Cardiac septum (tissue), 1 donor: ENCODE results near the gene ZNF224. TPM values are rescaled to one million over a fixed set of nuclear protein-coding genes. Genes with fewer than 3 reads are reported as not detected.
A peak's percentile ranks its signal among the peaks of the same experiment; 100 is the strongest.

Experiments used
- DNase-seq: peaks from one replicate; pipeline ENCODE4 v3.0.0-alpha.2; 2020; ENCODE audit warnings: low spot score
- intact Hi-C: fragments of 100-400 bp; cut with DNase I; formaldehyde crosslinking; loops from one replicate; pipeline ENCODE4 v1.14.0; 2022
- long read RNA-seq: library from polyadenylated mRNA; unstranded; transcript quantifications from one replicate; pipeline ENCODE4 v2.0.0, GENCODE V29; 2021
- total RNA-seq: library from RNA; stranded (reverse); fragmentation: NEBNext Ultra II Directional; extraction: Animal tissue kit (Norgen Biotek cat#: 25700); gene quantifications from one replicate; pipeline ENCODE4 v1.2.1, GENCODE V29; 2021
- donor health status: DM: no; HTN: no; CAD: no.

The ZNF224 gene
- total RNA-seq = 12.9 TPM
- long read RNA-seq, transcript ZNF224-203 (1 exons, 1,552 nt) = major isoform, 5 of 10 reads
- long read RNA-seq, partial matches to known transcripts = 0 of 10 reads
- long read RNA-seq, other reads (novel, unspliced or antisense) = 1 of 10 reads

DNA sequence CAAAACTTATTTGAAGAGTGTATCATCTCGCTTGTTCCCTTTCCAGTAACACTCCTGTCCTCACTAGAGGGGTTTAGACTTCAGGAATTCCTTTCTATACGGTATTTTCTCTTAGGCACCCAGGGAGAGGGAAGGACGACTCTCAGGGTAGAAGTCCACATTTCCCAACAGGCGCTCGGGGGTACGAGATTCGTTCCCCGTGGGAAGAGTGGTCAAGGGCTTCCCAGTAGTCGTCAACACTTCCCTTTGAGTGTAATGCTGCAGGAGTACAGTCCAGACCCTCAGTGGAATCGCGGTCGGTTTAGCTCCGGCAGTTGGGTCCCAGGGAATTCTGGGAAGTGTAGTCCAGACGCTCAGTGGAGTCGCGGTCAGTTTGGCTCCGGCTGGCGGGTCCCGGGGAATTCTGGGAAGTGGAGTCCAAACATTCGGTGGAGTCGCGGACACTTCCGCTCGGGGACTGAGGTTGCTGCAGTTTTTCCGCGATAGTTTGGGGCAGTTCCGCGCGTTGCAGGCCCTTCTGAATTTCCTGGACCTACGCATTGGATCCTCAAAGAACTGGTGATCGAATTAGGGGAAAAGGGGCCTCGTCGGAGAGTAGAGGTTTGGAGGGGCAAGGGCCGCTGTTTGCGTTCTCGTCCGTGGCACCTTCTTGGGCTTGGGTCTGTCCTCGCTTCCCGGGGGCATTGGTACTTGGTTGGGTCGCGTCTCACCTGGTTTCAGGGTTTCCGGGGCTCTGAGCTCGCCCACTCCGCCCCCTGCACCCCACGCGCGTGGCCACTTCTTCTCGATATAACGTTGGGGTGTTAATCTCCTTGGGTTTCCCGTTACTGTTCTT is at the start of gene ZNF224:
TSS of gene ZNF224 (plus strand) at position 431 of the 835 bp plus-strand sequence. CDS start 3,513 bp downstream, outside the sequence.
- intact Hi-C loops = loop anchor here (1.0 to 5.0 kb wide), 5 partner anchors 18 to 113 kb away; partner anchors contain the start of genes ZNF155, ZNF230 and ZNF284
- peak; percentile 97 for DNase-seq

DNA sequence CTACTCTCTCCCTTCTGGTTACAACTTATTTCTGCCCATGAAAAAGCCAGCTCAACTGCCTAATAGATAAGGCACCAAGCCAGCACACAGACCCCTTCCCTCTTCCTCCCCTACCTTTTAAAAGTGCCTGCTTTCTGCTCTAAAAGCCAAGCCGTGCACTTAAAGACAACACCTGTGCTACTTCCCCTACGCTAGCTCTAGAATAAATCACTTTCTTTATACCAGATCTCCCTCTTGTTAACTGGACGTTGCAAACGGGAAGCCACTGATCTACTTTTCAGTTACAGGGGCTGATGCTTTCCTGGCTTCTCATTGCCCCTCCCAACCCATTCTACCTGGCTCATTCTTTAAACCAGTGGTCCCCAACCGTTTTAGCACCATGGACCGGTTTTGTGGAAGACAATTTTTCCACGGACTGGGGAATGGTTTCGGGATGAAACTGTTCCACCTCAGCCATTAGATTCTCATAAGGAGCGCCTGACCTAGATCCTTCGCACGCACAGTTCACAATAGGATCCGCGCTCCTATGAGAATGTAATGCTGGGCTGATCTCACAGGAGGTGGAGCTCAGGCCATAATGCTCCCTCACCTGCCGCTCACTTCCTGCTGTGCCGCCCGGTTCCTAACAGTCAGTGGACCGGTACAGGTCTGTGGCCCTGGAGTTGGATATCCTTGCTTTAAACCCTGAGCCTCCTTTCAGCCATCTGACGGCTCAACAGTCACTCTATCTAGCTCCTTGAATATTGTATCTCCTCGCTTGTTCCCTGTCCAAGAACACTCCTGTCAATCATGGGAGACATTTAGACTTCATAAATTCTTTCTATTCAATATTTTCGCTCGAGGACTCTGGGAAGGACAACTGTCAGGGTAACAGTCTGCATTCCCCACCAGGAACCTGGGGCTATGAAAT is 43.2 kb upstream of the ZNF224 start:
- intact Hi-C loops = loop anchor here (1.0 to 5.0 kb wide), 4 partner anchors 49 to 156 kb away; partner anchors contain the start of genes ZNF155 and ZNF230
- no peak for DNase-seq

DNA sequence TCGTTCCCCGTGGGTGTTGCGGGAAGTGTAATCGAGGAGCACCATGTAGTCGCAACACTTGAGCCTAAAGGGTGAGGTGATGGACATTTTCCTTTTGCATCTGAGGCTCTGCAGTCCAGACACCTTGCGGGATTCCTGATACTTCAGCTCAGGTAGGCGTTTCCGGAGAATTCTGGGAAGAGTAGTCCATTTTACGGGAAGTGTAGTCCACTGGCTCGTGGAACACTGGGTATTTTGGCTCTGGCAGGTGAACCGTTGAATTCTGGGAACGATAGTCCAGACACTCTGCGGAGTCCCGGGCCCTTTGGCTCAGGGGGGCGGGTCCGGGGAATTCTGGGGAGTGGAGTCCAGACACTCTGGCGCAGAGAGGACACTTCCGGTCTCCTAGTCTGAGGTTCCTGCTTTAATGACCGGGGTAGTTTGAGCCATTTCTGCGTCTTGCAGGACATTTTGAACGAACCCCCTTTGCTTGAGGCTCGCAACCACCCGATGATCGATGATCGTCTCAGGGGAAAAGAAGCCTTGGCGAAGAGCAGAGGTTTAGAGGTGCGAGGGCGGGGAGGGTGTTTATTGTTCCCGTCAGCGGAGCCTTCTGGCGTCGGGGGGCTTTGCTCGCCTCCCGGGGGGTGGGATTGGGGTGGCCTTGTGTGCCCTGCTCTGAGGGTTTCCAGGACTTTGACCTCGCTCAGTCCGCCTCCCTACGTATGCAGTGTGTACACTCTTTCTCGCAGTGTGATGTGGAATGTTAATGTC is 42.3 kb upstream of the ZNF224 start, which contains the start of gene ZNF223:
TSS of gene ZNF223 (plus strand) at position 387 of the 753 bp plus-strand sequence. CDS start 3,141 bp downstream, outside the sequence.
- peak; percentile 97 for DNase-seq
- intact Hi-C loops = loop anchor here (1.0 to 5.0 kb wide), 6 partner anchors 19 to 155 kb away; partner anchors contain the start of genes ZNF155, ZNF225 and ZNF230

DNA sequence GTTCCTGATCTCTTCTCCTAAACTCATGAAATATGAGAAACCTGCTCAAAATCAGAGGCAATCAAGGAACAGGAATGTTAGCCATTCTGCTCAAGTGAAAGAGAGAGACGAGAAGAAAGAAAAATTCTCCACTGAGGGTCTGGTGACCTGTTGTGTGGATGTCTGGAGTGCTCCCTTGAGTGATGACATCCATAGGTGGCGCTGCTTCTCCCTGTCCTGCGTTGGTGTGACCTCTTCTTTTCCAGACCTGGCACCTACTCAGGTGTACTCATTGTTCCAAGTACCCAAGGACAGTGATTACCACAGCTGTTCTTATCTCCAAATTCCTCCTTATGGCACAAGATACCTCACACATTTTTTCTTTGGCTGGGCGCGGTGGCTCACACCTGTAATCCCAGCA is 38.3 kb upstream of the ZNF224 start:
- intact Hi-C loops = no loop called here
- no peak for DNase-seq

DNA sequence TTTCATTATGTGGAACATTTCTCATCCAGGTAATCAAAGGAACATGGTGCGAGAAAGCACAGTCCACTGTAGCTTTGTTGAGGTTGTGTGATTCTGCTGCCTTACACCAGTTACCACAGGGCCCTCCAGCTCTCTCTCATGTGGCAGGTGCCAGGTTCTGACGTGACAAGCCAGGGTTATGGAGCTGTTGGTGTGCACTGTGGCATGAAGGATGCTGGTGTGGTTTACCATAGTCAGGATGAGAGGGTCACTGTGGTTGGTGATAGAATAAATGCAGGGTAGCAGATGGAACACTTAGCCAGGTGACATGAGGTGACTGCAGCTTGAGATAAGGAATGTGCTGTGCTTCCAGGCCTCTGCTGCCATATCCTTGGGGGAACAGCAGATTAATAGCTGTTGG is 34.9 kb upstream of the ZNF224 start:
- intact Hi-C loops = no loop called here
- DNase-seq = no peak

DNA sequence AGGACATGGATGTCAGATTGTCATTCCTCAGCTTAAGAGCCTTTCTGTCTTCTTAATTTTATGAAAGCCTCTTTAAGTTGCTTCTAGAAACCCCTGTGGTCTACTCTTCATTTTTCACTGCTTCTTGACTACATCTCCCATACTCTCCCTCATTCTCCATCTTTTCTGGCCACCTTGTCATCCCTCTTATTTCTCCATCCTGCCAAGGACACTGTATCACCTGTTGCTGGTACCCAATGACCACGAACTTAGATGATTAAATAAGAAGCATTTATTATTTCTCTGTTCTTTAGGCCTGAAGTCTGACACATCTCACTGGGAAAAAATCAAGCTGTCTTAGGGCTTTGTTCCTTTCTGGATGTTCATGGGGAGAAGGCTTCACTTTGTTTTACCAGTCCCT is 33.1 kb upstream of the ZNF224 start:
- DNase-seq = no peak
- intact Hi-C loops = no loop called here

DNA sequence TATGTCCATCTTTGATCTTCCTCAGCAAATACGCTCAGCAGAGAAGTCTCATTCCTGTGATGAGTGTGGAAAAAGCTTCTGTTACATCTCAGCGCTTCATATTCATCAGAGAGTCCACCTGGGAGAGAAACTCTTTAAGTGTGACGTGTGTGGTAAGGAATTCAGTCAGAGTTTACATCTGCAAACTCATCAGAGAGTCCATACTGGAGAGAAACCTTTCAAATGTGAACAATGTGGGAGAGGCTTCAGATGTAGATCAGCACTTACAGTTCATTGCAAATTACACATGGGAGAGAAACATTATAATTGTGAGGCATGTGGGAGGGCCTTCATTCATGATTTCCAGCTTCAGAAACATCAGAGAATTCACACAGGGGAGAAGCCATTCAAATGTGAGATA is 27.9 kb upstream of the ZNF224 start:
- intact Hi-C loops = no loop called here
- DNase-seq = no peak

DNA sequence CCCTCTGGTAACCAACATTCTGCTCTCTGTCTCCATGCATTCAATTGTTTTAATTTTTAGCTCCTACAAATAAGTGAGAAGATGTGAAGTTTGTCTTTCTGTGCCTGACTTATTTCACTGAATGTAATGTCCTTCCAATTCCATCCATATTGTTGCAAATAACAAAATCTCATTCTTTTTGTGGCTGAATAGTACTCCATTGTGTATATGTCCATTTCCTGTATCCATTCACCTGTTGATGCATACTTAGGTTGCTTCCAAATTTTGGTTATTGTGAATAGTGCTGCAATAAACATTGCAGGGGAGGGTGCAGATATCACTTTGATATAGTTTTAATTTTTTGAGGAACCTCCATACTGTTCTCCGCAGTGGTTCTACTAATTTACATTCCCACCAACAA is 24.7 kb upstream of the ZNF224 start:
- intact Hi-C loops = no loop called here

DNA sequence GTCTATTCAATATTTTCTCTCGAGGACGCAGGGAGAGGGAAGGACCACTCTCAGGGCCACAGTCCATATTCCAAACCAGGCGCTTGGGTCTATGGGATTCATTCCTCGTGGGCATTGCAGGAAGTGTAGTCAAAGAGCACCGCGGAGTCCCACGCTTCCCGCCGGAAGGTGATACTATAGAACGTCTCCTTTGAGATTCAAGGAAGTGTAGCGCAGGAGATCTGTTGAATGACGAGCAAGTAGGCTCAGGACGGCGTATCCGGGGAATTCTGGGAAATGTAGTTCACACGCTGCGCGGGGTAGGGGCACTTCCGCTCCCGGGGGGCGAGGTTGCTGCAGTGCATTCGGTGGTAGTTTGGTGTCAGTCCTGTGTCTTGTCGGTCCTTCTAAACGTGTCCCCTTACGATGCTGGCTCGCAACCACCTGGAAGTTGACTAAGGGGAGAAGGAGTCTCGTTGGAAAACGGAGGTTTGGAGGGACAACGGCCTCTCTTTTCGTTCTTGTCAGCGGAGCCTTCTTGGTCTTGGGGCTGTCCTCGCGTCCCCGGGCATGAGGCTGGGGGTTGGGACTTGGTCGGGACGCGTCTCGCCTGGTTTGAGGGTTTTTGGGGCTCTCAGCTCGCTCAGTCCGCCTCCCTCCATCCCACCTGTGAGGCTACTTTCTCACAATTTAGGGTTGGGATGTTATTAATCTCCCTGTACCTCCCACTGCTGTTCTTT is 22.2 kb upstream of the ZNF224 start, which contains the start of gene ZNF284:
TSS of gene ZNF284 (plus strand) at position 336 of the 719 bp plus-strand sequence. CDS start 4,231 bp downstream, outside the sequence.
- intact Hi-C loops = loop anchor here (2.0 to 5.0 kb wide), 3 partner anchors 19 to 90 kb away; partner anchors contain the start of genes ZNF155, ZNF223 and ZNF224
- DNase-seq = peak; percentile 94

More for the DNA sequence above, 24.7 kb upstream of the ZNF224 start:
- DNase-seq = no peak

DNA sequence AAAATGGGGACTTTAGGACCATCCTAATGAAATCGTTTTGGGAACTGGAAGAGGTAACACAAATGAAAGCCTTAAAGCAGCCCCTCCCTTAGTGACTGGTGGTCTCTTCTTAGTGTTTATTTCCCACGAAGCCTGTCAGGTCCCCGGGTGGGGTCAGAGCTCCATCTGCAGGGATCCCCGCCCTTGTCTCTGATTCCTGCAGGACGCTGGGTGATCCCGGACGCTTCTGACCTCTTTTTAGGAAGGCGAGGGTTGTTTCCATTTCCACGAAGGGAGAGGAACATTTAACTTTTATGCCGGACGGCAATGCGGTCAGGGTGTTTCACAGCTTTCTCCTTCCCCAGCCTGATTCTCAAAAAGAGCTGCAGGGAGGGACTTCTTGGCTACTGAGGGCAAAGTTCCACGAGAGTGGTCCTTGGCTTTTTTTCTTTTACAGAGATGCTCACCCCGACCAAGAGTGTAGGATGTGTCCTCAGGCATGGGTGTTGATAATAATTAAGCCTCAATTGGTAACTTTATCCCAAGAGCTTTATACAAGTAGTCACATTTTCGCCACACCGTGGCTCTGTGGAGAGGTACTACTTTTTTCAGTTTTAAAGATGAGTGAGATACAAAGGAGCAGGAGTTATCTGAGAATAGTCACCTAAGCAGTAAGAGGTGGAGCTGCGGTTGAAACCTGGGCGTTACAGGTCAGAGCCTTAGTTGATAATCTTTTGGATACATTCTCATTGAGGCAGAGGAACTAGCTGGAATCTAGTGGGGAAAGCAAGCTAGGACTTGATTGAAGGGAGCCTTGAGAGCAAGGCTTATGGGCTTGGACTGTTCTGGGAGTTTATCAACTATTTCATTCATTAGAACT is 21.4 kb upstream of the ZNF224 start:
- no peak for DNase-seq
- intact Hi-C loops = loop anchor here (2.0 to 5.0 kb wide), 2 partner anchors 22 to 90 kb away; partner anchors contain the start of genes ZNF155 and ZNF224

DNA sequence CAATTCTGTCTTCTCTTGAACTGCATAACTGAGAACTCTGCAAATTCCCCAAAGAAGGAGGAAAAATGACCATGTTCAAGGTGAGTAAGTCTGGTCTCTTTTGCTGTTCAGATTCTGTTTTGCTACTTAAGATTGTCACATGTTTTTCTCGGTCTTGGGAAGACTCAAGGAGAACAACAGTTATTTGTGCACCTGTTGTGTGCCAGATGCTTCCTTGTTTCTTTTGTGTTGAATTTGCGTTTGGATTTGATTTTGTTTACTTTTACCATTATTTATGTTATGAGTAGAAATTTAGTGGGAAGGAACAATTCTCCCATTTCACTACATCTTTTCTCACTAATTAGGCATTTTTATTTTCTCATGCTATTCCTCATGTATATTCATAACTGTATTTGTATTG is 17.8 kb upstream of the ZNF224 start:
- DNase-seq = no peak
- intact Hi-C loops = no loop called here

DNA sequence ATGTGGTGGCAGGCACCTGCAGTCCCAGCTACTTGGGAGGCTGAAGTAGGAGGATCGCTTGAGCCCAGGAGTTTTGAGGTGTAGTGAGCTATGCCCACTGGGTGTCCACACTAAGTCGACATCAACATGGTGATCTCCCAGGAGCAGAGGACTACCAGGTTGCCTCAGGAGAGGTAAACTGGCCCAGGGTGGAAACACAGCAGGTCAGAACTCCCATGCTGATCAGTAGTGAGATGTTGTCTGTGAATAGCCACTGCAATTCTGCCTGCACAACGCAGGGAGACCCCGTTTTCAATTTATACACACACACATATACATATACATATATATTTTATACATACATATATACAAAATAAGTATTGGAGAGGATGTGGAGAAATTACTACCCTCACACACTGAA is 2.1 kb upstream of the ZNF224 start:
- intact Hi-C loops = loop anchor here (5.0 kb wide), 3 partner anchors 90 to 115 kb away; partner anchors contain the start of genes ZNF155 and ZNF230
- no peak for DNase-seq

DNA sequence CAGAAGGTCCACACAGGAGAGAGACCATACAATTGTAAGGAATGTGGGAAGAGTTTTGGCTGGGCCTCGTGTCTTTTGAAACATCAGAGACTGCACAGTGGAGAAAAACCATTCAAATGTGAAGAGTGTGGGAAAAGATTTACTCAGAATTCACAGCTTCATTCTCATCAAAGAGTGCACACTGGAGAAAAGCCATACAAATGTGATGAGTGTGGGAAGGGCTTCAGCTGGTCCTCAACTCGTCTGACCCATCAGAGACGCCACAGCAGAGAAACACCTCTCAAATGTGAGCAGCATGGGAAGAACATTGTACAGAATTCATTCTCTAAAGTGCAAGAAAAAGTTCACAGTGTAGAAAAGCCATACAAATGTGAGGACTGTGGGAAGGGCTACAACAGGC is 13.6 kb downstream of the ZNF224 start:
- intact Hi-C loops = no loop called here

DNA sequence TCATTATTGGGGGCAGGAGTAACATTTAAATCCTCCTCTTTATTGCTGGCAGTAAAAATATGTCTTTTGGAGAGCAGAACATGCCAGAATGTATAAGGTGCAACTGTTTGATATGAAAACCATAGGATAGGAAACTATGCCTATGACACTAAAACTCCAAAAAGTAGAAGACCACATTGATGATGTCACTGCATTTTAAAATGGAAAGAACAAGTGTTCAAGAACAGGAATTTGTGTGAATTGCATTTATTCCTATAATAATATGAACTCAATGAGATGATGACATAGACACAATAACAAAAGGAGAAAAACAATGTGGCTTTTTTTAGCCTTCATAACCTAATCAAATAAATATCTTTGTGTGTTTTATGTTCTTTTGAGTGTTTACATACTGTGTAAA is 15.3 kb downstream of the ZNF224 start:
- intact Hi-C loops = no loop called here

More for the DNA sequence above, 13.6 kb downstream of the ZNF224 start:
- no peak for DNase-seq

DNA sequence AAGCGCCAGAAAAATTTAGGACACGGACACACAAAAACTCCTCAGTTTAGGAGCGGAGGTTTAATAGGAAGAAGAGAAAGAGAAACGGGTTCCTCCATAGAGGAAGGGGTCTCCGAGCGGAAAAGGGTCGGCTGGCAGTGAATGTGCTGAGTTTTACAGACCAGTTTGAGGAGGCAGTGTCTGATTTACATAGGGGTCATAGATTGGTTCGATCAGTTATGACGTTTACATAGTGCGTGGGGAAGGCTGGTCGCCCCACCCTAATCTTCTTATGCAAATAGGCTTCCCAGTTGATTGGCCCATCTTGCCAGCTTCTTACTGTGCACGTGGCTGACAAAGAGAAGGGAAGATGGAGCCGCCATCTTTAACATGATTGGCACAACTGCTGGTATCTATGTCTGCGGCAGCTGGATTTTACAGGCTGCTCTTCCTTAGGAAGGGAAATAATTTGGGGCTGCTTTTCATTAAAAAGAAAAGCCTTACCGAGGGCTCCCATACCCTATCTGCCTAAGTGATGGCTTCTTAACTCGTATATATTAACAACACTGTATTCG is 17.8 kb downstream of the ZNF224 start:
- DNase-seq = no peak
- intact Hi-C loops = loop anchor here (1.0 to 5.0 kb wide), 4 partner anchors 18 to 110 kb away; partner anchors contain the start of genes ZNF224, ZNF227, ZNF230 and ZNF234

More for the DNA sequence above, 15.3 kb downstream of the ZNF224 start:
- DNase-seq = no peak

DNA sequence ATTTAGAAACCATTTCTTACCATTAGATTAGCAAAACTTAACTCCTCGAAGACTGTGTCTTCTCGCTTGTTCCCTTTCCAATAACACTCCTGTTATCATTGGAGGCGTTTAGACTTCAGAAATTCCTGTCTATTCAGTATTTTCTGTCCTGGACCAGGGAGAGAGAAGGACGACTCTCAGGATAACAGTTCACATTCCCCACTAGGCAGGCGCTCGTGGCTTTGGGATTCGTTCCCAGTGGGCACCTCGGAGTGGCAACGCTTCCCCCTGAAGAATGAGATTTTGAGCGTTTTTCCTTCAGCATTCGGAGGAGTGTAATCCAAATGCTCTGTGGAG is 18.6 kb downstream of the ZNF224 start:
- intact Hi-C loops = loop anchor here (1.0 to 5.0 kb wide), 6 partner anchors 18 to 110 kb away; partner anchors contain the start of genes ZNF223, ZNF224, ZNF227 and ZNF230
- no peak for DNase-seq
